Liver (tissue), 3 donors: ENCODE data around the gene ARMH1.

Source experiments
- GABPA ChIP-seq, 2 donors: IDR thresholded peaks in 1 of 2; conservative IDR thresholded peaks in 1 of 2; 2 replicates each; pipeline ENCODE4 v1.6.1; 2016; ENCODE audit warnings: antibody characterized with exemption in 2 of 2, mild to moderate bottlenecking in 1 of 2, moderate library complexity in 1 of 2
- NR2F2 ChIP-seq: IDR thresholded peaks from 2 replicates; pipeline ENCODE4 v1.6.1; 2016; ENCODE audit warnings: antibody characterized with exemption
- RAD21 ChIP-seq, 2 donors: IDR thresholded peaks; 2 replicates each; pipeline ENCODE4 v1.6.1; 2016; ENCODE audit warnings: antibody characterized with exemption in 2 of 2, mild to moderate bottlenecking in 2 of 2
- REST ChIP-seq: IDR thresholded peaks from 2 replicates; pipeline ENCODE4 v1.6.1; 2016; ENCODE audit warnings: antibody characterized with exemption, mild to moderate bottlenecking
- SP1 ChIP-seq: IDR thresholded peaks from 2 replicates; pipeline ENCODE4 v1.6.1; 2018; ENCODE audit warnings: antibody characterized with exemption, mild to moderate bottlenecking
- TAF1 ChIP-seq: conservative IDR thresholded peaks from 2 replicates; pipeline ENCODE4 v1.6.1; 2016; ENCODE audit warnings: antibody characterized with exemption, mild to moderate bottlenecking
- YY1 ChIP-seq: IDR thresholded peaks from 2 replicates; pipeline ENCODE4 v1.6.1; 2016; ENCODE audit warnings: antibody characterized with exemption, mild to moderate bottlenecking
- TF ChIP-seq, protein P1 (sequence below): IDR thresholded peaks from 2 replicates; pipeline ENCODE4 v1.6.1; 2016; ENCODE audit warnings: antibody characterized with exemption
- TF ChIP-seq, protein P2 (sequence below): fragments of 150-350 bp; IDR thresholded peaks from 2 replicates; pipeline ENCODE4 v1.5.1; 2017; ENCODE audit warnings: improper control_type of control experiment, low read depth, low read length; ENCODE audit not compliant: missing input control
- donor health status: healthy.
- donor health status: healthy.

DNA sequence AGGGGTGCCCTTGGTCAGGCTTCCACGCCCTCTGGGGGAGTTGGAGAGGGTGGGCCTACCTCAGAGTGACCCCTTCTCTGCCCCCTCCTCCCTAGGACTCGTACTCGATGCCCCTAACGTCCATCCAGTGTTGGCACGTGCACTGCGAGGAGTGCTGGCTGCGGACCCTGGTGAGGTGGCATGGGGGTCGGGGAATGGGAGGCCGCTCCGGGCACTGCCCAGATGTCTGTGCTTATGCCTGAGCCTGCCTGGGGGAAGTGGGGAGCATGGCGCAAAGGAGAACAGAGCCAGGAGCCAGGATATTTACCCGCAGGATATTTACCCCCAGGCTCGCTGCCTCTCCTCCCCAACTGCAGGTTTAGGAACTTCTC lies 24.7 kb upstream of the ARMH1 start:
- TF ChIP-seq, protein P1, sequence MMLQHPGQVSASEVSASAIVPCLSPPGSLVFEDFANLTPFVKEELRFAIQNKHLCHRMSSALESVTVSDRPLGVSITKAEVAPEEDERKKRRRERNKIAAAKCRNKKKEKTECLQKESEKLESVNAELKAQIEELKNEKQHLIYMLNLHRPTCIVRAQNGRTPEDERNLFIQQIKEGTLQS: no peak
- TF ChIP-seq, protein P2, sequence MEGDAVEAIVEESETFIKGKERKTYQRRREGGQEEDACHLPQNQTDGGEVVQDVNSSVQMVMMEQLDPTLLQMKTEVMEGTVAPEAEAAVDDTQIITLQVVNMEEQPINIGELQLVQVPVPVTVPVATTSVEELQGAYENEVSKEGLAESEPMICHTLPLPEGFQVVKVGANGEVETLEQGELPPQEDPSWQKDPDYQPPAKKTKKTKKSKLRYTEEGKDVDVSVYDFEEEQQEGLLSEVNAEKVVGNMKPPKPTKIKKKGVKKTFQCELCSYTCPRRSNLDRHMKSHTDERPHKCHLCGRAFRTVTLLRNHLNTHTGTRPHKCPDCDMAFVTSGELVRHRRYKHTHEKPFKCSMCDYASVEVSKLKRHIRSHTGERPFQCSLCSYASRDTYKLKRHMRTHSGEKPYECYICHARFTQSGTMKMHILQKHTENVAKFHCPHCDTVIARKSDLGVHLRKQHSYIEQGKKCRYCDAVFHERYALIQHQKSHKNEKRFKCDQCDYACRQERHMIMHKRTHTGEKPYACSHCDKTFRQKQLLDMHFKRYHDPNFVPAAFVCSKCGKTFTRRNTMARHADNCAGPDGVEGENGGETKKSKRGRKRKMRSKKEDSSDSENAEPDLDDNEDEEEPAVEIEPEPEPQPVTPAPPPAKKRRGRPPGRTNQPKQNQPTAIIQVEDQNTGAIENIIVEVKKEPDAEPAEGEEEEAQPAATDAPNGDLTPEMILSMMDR: no peak
- TF ChIP-seq TAF1: no peak
- no peak for TF ChIP-seq REST
- no peak for TF ChIP-seq NR2F2
- TF ChIP-seq GABPA (IDR thresholded peaks at IDR 0.05 in 1 of 2, conservative IDR thresholded peaks at IDR 0.05 in 1 of 2): no peak
- TF ChIP-seq YY1: no peak
- TF ChIP-seq SP1: no peak
- TF ChIP-seq RAD21 (IDR thresholded peaks at IDR 0.05): no peak
